Activated naive CD8-positive, alpha-beta T cell treated with anti-CD3 and anti-CD28 coated beads, Interleukin-2, amount 50 U/mL, for 16 hours (primary cell): ENCODE results near the gene POU2AF2.

Experiments
- DNase-seq: peaks from one replicate; pipeline ENCODE4 v3.0.0-alpha.2; 2020; ENCODE audit warnings: low read depth, low spot score

The POU2AF2 gene

DNA sequence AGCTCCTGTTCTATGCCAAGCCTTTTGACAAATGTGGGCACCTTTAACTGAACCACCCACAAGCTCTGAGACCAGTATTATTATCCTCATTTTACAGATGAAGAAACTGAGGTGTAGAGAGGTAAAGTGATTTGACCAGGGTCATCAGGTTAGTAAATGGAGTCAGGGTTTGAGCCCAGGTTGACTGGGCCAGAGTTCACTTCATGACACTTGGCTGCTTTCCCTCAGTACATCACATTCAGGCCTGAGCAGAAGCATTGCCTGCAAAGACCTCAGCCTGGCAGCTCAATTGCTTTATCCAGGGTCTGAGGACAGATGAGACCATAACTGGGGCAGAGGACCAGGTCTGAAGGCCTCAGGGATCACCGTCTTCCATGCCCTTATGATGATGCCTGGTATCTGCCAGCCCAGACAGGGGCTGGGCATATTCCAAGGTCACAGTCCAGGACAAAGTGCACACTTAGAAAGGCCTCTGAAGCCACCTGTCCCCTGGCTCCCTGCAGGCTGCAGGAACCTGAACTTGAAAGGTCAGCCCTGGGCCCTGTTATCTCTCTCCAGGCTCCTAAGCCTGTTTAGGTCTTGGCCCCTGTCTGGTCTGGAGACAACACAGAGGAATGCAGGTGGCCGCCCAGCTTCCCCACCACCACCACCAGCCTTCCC, 84.8 kb downstream of the POU2AF2 start:
- DNase-seq, result no peak

DNA sequence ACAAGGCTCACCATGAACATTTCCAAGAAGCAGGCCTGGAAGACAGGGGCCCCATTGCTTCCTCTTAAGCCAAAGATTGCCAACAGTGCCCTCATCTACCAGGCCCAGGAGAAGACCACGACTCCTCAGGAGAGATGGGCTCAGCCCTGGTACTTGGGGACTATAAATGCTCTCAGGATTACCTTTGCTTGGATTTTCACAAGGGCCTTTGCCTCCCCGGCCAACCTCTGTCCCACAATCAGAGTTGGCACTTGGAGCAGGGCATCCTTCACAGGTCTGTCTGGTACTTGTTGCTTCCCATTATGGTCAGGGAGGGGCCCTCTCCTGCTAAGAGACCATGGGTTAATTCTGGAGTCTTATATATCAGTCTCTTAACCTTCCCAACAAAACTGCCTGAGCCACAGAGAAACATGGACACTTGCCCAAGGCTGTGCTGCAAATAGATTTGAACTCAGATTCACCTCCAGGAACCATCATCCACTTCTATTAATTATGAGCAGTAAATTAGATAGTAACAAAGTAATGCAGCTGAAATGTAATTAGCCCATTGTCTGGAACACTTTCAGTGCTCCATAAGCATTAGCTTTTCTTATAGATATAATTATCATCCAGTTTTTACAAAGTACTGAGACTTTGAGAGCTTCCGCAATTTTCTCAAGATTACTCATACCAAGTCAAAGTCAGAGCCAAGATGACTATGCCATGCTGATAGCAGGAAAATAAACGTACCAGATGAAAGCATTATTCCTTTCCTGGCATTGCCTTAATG, 86.4 kb downstream of the POU2AF2 start:
- no peak for DNase-seq

DNA sequence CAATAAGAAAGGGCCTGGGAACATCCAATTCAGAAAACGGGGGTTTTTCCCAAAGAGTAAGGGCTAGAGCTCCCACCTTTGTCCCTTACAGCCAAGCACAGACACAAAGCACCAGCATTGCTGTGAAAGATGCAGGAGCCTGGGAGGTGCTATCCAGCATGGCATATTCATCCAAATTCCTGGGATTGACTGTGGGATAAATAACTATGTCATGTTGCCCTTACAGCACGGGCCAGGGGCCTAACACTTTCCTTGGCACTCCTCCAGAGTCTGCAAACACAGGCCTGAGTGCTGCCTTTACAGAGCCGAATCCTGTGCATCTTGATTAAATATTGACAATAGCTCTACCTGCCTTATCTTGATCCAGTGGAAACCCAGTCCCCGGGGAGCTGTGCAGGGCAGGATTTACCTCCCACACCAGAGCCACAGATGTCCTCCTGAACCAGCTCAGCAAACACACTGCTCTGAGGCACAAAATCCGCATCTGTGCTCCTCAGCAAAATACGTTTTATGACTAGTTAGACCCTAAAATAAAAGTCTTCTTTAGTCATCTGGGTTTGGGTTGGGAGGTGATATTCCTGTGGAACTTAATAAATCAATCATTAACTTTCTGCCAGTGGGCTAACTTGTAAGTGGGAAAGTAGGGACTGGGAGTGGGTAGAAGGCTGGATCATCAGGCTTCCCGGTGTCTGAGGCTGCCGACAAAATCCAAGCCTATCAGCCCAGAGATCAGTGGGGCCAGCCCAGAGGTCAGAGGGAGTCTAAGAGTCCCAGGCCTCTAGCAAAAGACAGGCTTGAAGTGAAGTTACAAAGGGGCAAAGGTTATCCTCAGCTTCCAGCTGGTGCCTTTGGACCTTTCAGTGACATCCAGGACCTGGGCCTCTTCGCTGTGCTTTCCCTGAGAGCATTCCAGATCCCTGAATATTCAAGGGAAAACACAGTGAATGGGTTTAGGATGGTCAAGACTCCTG, 89.3 kb downstream of the POU2AF2 start:
- no peak for DNase-seq

DNA sequence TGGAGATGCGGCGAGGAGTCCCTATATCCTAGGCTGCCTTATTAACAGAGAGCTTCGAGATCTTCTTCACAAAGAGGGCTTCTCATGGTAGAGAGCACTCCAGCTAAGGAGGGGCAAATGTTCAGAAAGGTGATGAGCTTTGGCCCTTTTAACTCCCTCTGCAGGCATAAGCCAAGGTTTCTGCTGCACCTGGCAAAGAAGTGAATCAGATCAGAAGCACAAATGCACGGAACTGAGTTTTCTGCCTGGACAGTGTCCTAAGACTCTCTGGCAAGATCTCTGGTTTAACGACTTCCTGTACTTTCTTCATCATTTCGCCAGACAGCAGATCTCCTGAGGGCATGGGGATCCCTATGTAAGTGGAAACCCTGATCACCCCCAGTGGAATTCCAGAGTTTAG, 90.0 kb downstream of the POU2AF2 start:
- DNase-seq, result no peak
